GM18505 (cell line): ENCODE measurements around the gene TRIM25.

Source experiments
- ATAC-seq: cut with Tn5 transposase; IDR thresholded peaks from one replicate; pipeline ENCODE4 v1.9.1; 2021; ENCODE audit not compliant: unreplicated experiment
- POLR2A ChIP-seq: IDR thresholded peaks from 4 replicates; pipeline ENCODE4 v1.6.1; 2011; ENCODE audit warnings: borderline replicate concordance; ENCODE audit not compliant: insufficient read depth, insufficient read length; ENCODE audit errors: extremely low read depth

TRIM25 gene

DNA sequence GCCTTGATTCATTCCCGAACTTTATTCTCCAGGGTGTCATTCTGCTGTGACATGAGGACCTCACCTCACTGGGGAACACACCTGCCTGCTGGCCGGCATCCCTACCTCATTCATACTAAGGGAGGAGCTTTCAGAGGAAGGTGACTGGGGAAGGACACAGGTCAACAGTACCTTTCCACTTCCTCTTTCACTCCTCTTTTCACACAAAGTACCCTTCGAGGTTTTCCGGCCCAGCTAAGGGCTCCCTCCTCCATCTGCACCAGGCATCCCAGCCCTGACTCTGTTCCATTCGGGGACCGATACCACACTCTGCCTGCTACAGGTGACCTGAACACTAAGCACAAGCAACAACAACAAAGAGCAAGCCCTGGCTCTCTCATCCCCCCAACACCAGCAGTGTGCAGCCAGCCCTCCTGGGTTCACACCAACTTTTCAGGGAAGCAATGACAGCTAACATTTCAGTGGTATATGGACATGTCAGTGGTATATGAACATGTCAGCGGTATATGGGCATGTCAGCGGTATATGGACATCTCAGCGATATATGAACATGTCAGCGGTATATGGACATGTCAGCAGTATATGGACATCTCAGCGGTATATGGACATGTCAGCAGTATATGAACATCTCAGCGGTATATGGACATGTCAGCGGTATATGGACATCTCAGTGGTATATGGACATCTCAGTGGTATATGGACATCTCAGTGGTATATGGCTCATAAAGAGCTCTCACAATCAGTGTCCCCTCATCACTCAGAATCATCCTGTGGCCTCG is 16.0 kb downstream of the TRIM25 start:
- ATAC-seq = peak; percentile 53
- peak; percentile 35 for TF ChIP-seq POLR2A

- no peak for TF ChIP-seq POLR2A
- ATAC-seq = no peak
Measured at GRCh38 chr17:56896968-56897359, 16.9 kb downstream of the TRIM25 start.

- no peak for ATAC-seq
- no peak for TF ChIP-seq POLR2A
Measured at GRCh38 chr17:56896217-56896967, 17.5 kb downstream of the TRIM25 start.

GRCh38 chr17:56894859-56895455 is 18.9 kb downstream of the TRIM25 start:
- no peak for TF ChIP-seq POLR2A
- ATAC-seq = no peak

DNA sequence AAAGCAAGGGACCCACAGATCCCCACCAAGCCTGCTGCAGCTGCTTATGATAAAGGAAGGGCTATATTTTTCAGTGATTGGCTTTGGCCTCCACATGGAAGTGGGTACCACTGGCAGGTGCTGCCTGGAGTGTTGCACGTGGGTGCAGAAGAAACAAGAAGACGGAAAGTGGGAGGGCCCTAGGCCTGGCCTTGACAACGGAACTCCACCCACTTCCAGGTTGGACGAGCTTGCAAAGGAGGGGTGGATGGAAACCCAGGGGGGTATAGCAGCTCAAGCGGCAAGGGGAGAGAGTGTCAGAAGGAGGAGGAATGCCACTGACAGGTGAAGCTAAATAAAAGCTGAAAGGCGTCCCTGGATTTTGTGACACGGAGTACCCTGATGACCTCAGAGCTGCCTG is 20.3 kb downstream of the TRIM25 start:
- no peak for TF ChIP-seq POLR2A

GRCh38 chr17:56892333-56892732 is 21.5 kb downstream of the TRIM25 start:
- ATAC-seq = no peak
- no peak for TF ChIP-seq POLR2A

More for the DNA sequence above, 20.3 kb downstream of the TRIM25 start:
- ATAC-seq = no peak

DNA sequence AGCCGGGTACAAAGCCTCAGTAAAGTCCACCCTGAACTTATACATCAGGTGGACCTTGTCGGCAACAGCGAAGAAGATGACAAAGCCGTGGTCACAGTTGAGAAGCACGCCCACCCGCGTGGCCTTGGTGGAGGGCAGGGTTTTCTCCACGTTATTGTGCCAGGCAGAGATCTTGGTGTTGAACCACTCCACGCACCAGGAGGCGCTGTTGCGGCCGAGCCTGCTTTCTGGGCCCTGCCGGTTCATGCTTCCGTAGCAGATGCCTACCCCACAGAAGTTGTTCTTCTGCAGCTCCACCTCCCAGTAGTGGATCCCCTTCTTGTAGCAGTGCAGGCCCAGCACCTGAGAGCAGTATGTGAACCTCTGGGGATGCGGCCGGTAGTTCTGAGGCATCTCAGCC is 22.1 kb downstream of the TRIM25 start:
- no peak for TF ChIP-seq POLR2A

DNA sequence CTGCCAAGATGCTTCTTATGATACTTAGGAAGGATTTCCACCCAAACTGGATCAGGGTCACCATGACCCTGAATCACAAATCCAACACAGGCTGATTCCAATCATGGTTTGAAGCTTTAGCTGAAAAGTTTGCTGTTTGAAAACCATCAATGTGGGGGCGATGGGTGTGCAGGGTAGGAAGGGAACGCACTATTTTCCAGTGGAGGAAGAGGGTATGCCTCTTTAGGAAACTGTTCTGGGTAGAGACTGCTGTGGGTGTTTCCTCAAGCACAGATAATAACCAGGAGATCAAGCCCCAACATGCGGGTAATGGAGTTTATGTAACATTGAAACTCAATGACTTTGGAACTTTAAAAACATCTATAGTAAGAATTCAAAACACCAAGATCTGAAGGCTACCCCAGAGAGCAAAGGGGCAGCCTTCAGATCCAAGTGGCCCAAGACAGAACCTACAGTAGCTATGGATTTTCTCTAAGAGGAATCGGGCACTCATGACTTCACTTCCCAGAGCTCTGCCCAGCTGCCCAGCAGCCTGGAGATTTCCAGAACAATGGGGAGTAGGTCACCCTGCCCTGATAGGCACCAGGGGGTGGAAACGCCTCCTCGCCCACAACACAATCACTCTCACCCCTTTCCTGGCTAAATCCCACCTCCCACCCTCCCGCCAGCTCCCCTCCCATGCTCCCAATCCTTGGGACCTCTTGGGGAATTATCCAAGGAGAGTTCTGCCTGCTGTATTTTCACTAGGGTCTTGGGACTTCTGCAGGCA is 22.8 kb downstream of the TRIM25 start:
- TF ChIP-seq POLR2A = no peak
- ATAC-seq = no peak

More for the DNA sequence above, 22.1 kb downstream of the TRIM25 start:
- no peak for ATAC-seq

DNA sequence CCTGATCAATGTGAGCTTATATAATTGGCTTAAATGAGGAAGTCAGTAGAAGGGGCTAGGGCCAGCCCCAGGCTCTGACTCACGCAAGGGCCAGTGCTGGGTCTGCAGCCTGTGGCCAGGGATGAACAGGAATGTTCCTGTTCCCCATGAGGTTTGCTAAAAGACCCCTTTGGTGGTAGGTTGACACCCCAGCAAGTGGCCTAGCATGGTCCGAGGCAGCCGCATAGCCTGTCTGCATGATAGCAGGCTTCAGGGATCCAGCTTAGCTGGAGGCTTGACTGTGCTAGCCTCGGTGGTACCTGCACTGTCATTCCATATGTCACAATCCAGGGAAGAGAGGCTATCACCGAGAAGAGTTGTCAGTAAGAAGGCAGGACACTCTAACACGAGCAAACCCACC is 23.5 kb downstream of the TRIM25 start:
- ATAC-seq = no peak
- no peak for TF ChIP-seq POLR2A

DNA sequence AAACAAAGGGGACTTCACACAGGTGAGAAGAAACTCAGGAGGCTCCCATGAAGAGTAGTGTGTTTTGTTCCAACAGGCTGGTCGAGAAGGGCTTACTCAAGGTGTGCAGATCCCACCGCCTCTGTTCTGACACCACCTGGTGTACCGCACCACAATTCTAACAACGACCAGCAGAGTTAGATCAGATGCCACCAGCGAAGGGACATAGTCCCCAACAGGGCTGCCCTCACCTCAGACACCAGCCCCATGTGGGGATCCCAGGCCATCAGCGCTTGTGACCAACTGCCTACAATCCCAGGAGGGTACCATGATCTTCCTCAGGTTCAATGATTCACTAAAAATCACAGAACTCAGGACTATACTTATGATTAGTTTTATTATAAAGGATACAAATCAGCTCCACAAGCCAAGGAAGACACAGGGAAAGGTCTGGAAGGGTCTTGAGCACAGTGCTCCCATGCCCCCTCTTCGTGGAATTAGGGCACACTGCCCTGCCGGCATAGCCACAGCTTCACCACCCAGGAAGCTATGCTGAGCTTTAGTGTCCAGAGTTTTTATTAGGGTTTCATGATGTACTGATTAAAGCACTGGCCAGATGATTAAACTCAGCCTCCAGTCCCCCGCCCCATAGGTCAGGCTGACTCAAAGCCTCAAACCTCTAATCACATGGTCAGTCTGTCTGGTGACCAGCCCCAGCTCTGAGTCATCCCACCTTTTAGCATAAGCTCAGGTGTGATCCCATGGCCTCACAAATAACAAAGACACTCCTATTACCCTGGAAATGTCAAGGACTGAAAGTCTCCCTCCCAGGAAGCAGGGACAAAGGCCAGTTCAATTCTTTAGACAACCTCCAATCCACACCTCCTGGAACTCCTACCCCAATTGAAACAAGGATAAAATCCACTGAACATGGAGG is 26.0 kb downstream of the TRIM25 start:
- ATAC-seq = no peak
- TF ChIP-seq POLR2A = peak; percentile 27

DNA sequence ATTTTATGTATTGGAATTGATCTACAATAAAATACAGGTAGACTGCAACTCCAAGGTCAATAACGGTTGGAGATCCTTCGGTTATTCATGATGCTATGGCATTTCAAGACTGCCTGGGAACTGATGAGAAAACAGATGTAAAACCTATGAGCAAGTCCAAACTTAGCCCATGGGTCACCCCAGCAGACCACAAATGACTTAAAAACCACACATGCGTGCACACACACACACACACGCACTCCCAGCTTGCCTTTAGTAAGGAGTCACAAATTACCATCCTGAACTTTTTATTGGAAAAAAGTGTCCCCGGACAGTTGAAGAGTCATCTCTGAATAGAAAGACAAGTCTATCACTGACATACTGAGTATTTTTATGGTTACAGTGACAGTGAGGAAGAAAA is 26.7 kb downstream of the TRIM25 start:
- ATAC-seq = no peak
- TF ChIP-seq POLR2A = no peak

DNA sequence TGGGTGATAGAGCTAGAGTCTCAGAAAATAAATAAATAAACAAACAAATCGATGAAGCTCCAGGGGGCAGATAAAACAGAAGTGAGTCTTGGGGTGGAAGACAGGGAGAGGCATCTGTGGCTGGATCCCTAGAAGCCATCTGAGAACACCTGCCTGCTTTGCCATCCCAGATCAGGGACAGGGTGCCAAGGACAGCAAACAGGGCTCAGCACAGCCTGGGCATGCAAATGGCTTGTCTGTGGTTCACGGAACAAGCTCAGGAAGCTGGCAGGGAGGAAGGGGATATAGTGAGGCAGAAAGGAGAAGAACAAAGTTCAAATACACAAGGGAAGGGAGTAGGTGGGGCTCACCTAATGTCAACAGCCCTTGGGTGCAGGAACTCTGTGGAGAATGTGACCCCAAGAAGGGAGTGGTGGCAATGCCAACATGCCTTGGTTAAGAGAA is 27.5 kb downstream of the TRIM25 start:
- ATAC-seq = no peak
- peak; percentile 14 for TF ChIP-seq POLR2A

GRCh38 chr17:56885312-56885657 is 28.6 kb downstream of the TRIM25 start:
- no peak for TF ChIP-seq POLR2A
- no peak for ATAC-seq
